GM23248 (cell line): ENCODE results near the gene DZIP1.

Source experiments
- EZH2 ChIP-seq: fragments of 200-600 bp; sonication (generic); IDR thresholded peaks from 2 replicates; pipeline ENCODE4 v1.6.1; 2018; ENCODE audit warnings: antibody characterized with exemption, mild to moderate bottlenecking; ENCODE audit not compliant: insufficient read depth, poor library complexity, severe bottlenecking
- EZH2phosphoT487 ChIP-seq: fragments of 200-600 bp; sonication (generic); IDR thresholded peaks from 2 replicates; pipeline ENCODE4 v1.6.1; 2018; ENCODE audit warnings: antibody characterized with exemption, moderate library complexity, mild to moderate bottlenecking, low read depth; ENCODE audit not compliant: insufficient read depth

DNA sequence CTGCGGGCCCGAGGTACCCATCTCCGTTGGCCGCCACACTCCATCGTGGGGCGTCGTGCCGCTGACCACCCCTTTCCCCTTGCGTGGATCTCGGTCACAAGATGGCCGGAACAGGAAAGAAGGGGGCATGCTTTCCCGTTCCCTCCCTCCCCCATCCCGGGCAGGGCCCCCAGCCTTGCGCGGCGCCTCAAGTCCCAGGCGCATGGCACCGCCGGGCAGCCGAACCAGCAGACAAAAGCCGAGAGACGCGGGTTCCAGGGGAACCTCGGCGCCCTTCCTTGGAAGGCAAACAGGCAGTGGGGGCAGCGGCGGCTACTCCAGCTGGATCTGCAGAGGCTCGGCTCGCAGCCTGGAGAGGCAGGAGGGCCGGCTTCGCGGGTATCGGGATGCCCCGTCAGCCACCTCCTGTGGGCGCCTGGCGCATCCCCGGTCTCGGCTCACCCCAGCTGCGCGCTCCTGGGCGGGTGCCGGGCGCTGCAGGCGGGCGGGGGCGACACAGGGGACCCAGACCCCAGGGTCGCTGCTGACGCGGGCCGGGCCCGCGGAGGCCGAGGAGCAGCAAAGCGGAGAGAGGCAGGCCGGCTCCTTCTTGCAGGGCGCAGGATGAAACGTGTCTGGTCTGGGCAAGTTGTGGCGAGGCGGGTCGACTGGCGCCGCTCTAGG is 439 bp downstream of the DZIP1 start:
- no peak for TF ChIP-seq EZH2phosphoT487
- TF ChIP-seq EZH2: no peak
